Transverse colon (tissue), 3 donors: Measurements from ENCODE around the gene CXCL1.

ENCODE experiments used
- POLR2A ChIP-seq: fragments of 450-650 bp; IDR thresholded peaks from one replicate; pipeline ENCODE4 v1.6.1; 2016; ENCODE audit warnings: antibody characterized with exemption, mild to moderate bottlenecking, moderate library complexity
- POLR2AphosphoS5 ChIP-seq, 3 donors: sonication (generic); formaldehyde crosslinking; IDR thresholded peaks; one replicate each; pipeline ENCODE4 v1.6.1; 2016; ENCODE audit warnings: antibody characterized with exemption in 3 of 3

- TF ChIP-seq POLR2AphosphoS5 (IDR thresholded peaks at IDR 0.05) (no peak), POLR2A (no peak)
These were observed 43.0 kb downstream of the CXCL1 start for GRCh38 chr4:73912191-73912590.
